GM12873 (cell line): Measurements from ENCODE around the gene ACSF3.

Experiments used
- CTCF ChIP-seq: IDR thresholded peaks from 2 replicates; pipeline ENCODE4 v1.5.1; 2012; ENCODE audit warnings: low read depth, mild to moderate bottlenecking, moderate library complexity, low read length, control low read depth; ENCODE audit not compliant: insufficient read depth; ENCODE audit errors: missing control alignments

The ACSF3 gene

GRCh38 chr16:89192956-89193575, 99.4 kb downstream of the ACSF3 start:
- no peak for TF ChIP-seq CTCF

GRCh38 chr16:89193576-89194293, 100.1 kb downstream of the ACSF3 start:
- no peak for TF ChIP-seq CTCF

- TF ChIP-seq CTCF: no peak
Observed at GRCh38 chr16:89194340-89195311, 101.0 kb downstream of the ACSF3 start.

- TF ChIP-seq CTCF: no peak
Observed at GRCh38 chr16:89195521-89196171, 102.0 kb downstream of the ACSF3 start.

- TF ChIP-seq CTCF: no peak
Observed at GRCh38 chr16:89197033-89197632, 103.5 kb downstream of the ACSF3 start.

GRCh38 chr16:89197633-89198416, 104.2 kb downstream of the ACSF3 start:
- TF ChIP-seq CTCF: no peak
